Chondrocyte (in vitro differentiated cells): Measurements from ENCODE around the gene ZNF423. TPM values are rescaled to one million over a fixed set of nuclear protein-coding genes. Genes with fewer than 3 reads are reported as not detected.

Experiments
- DNase-seq: peaks from one replicate; pipeline ENCODE4 v3.0.0; 2021; ENCODE audit warnings: mixed read lengths, low spot score
- H3K27ac Mint-ChIP-seq: one replicate; pipeline ENCODE4 v1.8.0; 2021; ENCODE audit warnings: mild to moderate bottlenecking, moderate library complexity, mixed read lengths; ENCODE audit not compliant: unreplicated experiment
- H3K27me3 Mint-ChIP-seq: 2 replicates; pipeline ENCODE4 v1.8.0; 2021; ENCODE audit warnings: low read depth, mixed read lengths
- H3K36me3 Mint-ChIP-seq: 2 replicates; pipeline ENCODE4 v1.8.0; 2021; ENCODE audit warnings: low read depth, mixed read lengths
- H3K4me1 Mint-ChIP-seq: 2 replicates; pipeline ENCODE4 v1.8.0; 2021; ENCODE audit warnings: low read depth, mild to moderate bottlenecking, mixed read lengths
- H3K4me3 Mint-ChIP-seq: one replicate; pipeline ENCODE4 v1.8.0; 2021; ENCODE audit warnings: mild to moderate bottlenecking, moderate library complexity, mixed read lengths; ENCODE audit not compliant: unreplicated experiment
- H3K9me3 Mint-ChIP-seq: 2 replicates; pipeline ENCODE4 v1.8.0; 2021; ENCODE audit warnings: low read depth, mixed read lengths
- total RNA-seq: library from RNA; stranded (reverse); gene quantifications from 3 replicates; pipeline ENCODE4 v1.2.1, GENCODE V29; 2021
- TF ChIP-seq, protein P1 (sequence below): fragments of 200-600 bp; sonication (generic); IDR thresholded peaks from 2 replicates; pipeline ENCODE4 v1.5.0; 2021; ENCODE audit warnings: antibody characterized with exemption, mild to moderate bottlenecking, moderate library complexity

The ZNF423 gene
- total RNA-seq, 1 donor from 2014 or later, result 4.7 TPM

DNA sequence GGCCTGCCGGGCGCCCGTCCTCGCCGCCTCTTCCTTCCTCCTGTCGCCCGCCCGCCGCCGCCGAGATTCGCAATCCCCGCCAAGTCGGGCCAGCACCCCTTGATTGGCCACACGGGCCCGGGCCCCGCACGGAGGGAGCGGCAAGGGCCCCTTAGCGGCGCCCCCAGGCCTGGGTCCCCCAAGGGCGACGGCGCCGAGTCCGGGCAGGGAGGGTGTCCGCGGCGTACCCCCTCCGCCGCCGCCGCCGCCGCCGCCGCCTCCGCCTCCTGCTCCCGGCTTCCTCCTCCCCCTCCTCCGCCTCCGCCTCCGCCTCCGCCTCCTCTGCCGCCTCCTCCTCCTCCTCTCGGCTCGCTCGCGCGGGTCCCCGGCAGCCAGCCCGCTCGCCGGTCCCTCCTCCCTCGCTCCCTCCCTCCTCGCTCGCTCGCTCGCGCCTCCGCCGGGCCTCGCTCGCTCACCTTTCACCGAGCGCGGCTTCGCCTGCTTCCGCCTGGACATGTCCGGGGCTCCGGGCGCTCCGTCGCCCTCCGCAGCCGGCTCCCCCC, 561 bp downstream of the ZNF423 start:
- Mint-ChIP-seq H3K4me3 (peak overlapping the region; percentile 65), H3K4me1 (peaks cover 38% of the 10 kb centered on the region), H3K27me3 (no peaks in the 10 kb centered on the region), H3K36me3 (no peaks in the 10 kb centered on the region), H3K27ac (no peak overlapping the region), H3K9me3 (no peaks in the 10 kb centered on the region)
- no peak for DNase-seq
- TF ChIP-seq, protein P1, sequence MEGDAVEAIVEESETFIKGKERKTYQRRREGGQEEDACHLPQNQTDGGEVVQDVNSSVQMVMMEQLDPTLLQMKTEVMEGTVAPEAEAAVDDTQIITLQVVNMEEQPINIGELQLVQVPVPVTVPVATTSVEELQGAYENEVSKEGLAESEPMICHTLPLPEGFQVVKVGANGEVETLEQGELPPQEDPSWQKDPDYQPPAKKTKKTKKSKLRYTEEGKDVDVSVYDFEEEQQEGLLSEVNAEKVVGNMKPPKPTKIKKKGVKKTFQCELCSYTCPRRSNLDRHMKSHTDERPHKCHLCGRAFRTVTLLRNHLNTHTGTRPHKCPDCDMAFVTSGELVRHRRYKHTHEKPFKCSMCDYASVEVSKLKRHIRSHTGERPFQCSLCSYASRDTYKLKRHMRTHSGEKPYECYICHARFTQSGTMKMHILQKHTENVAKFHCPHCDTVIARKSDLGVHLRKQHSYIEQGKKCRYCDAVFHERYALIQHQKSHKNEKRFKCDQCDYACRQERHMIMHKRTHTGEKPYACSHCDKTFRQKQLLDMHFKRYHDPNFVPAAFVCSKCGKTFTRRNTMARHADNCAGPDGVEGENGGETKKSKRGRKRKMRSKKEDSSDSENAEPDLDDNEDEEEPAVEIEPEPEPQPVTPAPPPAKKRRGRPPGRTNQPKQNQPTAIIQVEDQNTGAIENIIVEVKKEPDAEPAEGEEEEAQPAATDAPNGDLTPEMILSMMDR, result no peak

DNA sequence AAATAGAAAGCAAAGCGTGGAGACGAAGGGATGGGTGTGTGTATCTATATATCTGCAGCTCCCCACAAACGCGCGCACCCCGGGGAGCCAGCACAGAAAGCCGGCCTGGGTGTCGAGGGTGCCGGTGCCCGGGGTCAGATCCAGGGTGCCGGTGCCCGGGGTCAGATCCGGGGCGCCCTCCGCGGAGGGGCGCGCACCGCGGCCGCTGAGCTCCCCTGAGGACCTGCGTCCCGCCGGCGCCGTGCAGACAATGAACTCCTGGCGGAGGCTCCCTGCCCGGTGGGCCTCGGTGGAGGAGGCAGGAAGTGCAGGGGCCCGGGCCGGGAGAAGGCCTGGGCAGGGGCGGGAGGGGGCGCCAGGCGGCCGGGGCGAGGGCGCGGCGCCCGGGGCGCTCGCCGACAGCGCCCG, 1.1 kb downstream of the ZNF423 start:
- Mint-ChIP-seq H3K9me3 (no peaks in the 10 kb centered on the region), H3K4me3 (peak overlapping the region; percentile 72), H3K27me3 (no peaks in the 10 kb centered on the region), H3K27ac (peak overlapping the region; percentile 69), H3K4me1 (peaks cover 37% of the 10 kb centered on the region), H3K36me3 (no peaks in the 10 kb centered on the region)
- TF ChIP-seq, protein P1, result no peak
- no peak for DNase-seq

DNA sequence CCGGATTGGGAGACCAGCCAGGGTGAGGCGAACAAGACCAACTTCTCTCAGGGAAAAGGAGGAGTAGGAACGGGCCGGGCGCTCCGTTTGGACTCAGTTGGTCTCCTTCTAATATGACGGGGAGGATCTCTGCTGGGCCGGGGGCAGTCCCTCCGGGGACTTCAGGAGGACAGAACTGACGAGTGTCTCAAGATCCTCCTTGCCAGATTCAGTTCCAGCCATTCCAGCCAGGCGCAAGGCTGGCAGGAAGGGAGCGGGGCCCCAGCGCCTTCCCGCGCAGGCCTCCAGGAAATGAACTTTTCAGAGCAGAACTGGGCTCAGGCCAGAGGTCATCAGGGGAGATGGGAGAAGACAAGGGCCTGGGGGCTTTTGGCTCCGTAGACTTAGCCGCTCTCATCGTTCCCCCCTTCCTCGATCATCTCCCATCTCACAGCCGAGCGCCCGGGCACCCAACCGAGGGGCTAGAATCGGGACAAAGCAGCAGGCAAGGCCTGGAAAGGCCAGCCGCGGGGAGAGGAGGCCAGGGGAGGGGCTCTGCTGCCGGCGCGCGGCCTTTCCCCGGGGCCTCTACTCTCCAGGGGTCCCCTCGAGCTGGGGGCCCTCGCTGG, 1.6 kb downstream of the ZNF423 start:
- no peaks in the 10 kb centered on the region for H3K27me3 Mint-ChIP-seq
- peaks cover 31% of the 10 kb centered on the region for H3K4me1 Mint-ChIP-seq

DNA sequence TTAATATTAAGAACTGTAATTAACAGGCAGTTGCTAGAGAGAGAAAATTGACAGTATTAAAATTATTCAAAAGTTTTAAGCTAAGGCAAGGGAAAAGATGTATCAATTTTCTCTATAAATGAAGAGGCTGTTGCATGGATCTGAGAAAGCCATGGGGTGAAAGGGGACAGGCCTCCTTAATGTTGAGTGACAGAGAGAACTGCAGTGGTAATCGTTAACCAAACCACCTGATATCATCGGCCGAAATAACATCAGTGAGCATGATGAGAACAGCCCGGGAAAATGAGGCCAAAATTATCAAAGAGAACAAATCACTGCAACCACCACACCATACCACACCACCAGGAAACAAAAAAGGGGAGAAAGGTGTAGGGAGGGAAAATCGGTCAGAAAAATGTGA, 3.6 kb downstream of the ZNF423 start:
- TF ChIP-seq, protein P1, result no peak
- Mint-ChIP-seq H3K36me3 (no peaks in the 10 kb centered on the region), H3K4me1 (peaks cover 25% of the 10 kb centered on the region), H3K9me3 (no peaks in the 10 kb centered on the region), H3K27me3 (no peaks in the 10 kb centered on the region), H3K27ac (no peak overlapping the region), H3K4me3 (no peak overlapping the region)
- no peak for DNase-seq

More for the DNA sequence above, 1.6 kb downstream of the ZNF423 start:
- Mint-ChIP-seq H3K36me3 (no peaks in the 10 kb centered on the region), H3K4me3 (peak overlapping the region; percentile 72), H3K9me3 (no peaks in the 10 kb centered on the region), H3K27ac (peak overlapping the region; percentile 69)
- TF ChIP-seq, protein P1, result no peak
- no peak for DNase-seq

DNA sequence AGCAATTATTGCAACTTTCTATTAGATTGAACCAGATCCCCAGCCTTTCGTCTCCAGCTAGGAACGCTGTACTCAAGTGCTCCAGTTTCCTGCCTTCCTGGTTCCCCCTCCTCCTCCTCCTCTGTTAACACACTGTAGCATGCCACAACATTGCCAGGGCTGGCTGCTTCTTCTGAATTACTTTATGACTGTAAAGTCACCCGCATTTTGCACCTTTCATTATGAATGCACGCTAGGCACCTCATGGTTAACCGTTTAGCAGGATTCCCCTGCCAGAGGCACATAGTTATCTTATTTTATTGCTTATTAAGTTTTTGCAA, 4.5 kb downstream of the ZNF423 start:
- TF ChIP-seq, protein P1, result no peak
- Mint-ChIP-seq H3K27me3 (no peaks in the 10 kb centered on the region), H3K36me3 (no peaks in the 10 kb centered on the region), H3K27ac (no peak overlapping the region), H3K4me1 (peaks cover 25% of the 10 kb centered on the region), H3K4me3 (no peak overlapping the region), H3K9me3 (no peaks in the 10 kb centered on the region)
- DNase-seq, result no peak
